A549 treated with AZD2906 at 1 μM for 4 hours (cell line): Measurements from ENCODE around the gene AMDHD1. TPM values are rescaled to one million over a fixed set of nuclear protein-coding genes. Genes with fewer than 3 reads are reported as not detected.

Source experiments
- total RNA-seq: library from RNA; stranded (reverse); fragments of 200-300 nt; extraction: Qiagen RNA extraction; gene quantifications from 5 replicates; pipeline ENCODE4 v1.2.3, GENCODE V29; 2022

Gene AMDHD1, protein sequence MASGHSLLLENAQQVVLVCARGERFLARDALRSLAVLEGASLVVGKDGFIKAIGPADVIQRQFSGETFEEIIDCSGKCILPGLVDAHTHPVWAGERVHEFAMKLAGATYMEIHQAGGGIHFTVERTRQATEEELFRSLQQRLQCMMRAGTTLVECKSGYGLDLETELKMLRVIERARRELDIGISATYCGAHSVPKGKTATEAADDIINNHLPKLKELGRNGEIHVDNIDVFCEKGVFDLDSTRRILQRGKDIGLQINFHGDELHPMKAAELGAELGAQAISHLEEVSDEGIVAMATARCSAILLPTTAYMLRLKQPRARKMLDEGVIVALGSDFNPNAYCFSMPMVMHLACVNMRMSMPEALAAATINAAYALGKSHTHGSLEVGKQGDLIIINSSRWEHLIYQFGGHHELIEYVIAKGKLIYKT
- total RNA-seq: 2.0 to 2.7 TPM (median 2.3 TPM) in 5 replicates

DNA sequence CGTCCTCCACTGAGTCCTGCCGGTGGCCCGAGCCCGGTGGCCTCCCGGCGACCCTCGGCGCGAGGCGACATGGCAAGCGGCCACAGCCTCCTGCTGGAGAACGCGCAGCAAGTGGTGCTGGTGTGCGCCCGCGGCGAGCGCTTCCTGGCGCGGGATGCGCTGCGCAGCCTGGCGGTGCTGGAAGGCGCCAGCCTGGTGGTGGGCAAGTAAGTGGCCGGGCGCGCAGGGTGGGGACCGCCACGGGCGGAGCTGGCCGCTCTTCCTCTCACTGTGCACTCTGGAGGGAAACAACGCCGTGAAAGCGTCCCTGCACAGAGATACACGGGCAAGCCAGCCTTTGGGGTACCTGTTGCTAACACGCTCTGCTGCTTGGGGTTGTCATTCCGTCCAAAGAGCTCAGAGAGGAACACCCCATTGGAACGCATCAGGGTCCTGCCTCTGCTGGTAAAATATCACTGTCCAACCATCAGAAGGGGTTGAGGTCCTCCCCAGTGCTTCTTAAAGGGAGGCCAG is at the start of gene AMDHD1:
Gene AMDHD1 (plus strand): TSS at position 2 of the 513 bp plus-strand sequence. CDS start 68 bp downstream, at position 70.

DNA sequence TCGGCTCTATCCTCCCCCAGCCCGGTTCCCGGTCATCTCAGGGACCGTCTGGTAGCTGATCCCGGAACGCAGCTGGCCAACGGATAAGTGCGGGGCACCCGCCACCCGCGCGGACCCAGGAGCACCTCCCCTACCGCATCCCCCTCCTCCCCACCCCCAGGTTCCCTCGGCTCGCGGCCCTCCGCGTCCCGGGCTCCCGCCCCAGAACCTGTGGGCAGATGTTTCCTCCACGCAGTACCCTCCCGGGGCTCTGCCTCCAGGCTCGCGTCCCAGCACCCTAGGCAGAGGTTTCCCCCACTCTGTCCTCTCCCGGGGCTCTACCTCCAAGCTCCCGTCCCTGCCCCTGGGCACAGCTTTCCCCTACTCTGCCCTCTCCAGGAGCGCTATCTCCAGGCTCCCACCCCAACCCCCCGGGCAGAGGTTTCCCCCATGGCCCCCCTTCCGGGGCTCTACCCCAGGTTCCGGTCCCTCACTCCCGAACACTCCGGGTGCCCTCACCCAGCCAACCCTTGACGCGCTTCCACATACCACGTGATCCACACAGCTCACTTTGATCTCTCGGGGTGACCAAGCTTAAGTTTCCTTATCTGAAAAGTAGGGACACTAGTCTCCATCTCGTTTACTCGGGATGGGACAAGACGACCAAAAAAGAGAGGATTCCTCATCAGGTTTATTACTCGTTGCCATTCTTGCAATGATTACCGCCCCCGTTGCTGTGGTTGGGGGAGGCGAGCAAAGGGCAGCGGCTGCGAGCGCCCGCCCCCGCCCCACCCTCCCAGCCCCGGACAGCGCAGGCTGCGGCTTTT is 404 bp upstream of the AMDHD1 start, which contains the start of gene CCDC38:
Gene CCDC38 (minus strand): TSS at position 91 of the 806 bp plus-strand sequence. CDS start 6,105 bp downstream, outside the sequence.

DNA sequence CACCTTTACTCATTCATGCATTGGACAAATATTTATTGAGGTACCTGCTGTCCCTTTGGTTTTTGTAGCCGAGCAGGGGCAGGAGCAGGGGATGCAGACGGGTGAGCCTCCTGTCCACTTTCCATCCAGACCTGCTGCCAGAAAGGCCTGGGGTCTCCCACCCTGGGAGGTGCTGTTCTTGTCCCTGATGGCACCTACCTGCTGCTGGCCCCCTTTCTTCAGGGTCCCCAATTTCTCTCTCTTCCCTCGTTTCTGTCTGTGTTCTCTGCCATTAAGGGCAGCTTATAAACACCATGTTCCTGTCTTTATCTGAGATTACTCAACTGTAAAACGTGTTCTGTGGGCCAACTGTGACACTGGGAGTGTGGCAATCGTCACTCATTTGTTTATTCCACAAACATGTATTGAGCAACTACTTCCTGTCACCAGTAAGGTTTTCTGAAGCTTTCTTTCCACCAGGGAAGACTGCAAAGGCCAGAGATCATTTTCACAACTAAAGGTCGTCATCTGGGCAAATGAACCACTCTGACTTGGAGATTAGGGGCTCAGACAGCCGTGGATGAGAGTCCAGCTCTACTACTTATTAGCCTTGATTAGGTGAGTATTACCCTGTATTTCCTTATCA is 53.0 kb downstream of the AMDHD1 start, which contains the start of gene HAL:
Gene HAL (minus strand): TSS at position 311 of the 625 bp plus-strand sequence. CDS start 434 bp downstream, outside the sequence.

Other genes with a start within 250 kb of the AMDHD1 start
- 38.7 to 42.6 TPM (median 41.9 TPM) in 5 replicates for gene NTN4, start 152.6 kb upstream of the AMDHD1 start, total RNA-seq
- gene SNRPF, start 84.4 kb upstream of the AMDHD1 start, total RNA-seq: 101 to 140 TPM (median 119 TPM) in 5 replicates
- 0.06 to 0.13 TPM (median 0.10 TPM) in 5 replicates for gene CCDC38, start 717 bp upstream of the AMDHD1 start, total RNA-seq
- 0.51 to 0.78 TPM (median 0.54 TPM) in 5 replicates for gene HAL, start 53.0 kb downstream of the AMDHD1 start, total RNA-seq
- gene LTA4H, start 92.3 kb downstream of the AMDHD1 start, total RNA-seq: 88.0 to 111 TPM (median 95.1 TPM) in 5 replicates